IMR-90 (cell line): ENCODE measurements around the gene PTPRO. TPM values are rescaled to one million over a fixed set of nuclear protein-coding genes. Genes with fewer than 3 reads are reported as not detected.

Experiments
- ATAC-seq: fragments of 200-7000 bp; cut with Tn5 transposase; 2 replicates; pipeline ENCODE4 v1.9.1; 2020; ENCODE audit warnings: low read depth, mild to moderate bottlenecking, moderate library complexity
- BruUV-seq: library from RNA; stranded (reverse); fragments of 400-500 nt; replicated peaks from 2 replicates; lab custom pipeline; 2021; lab: Mats Ljungman, UMichigan
- CTCF ChIA-PET: fragments of 300-600 bp; formaldehyde crosslinking; extraction: SDS; loops from one replicate; lab custom pipeline; 2021; ENCODE audit warnings: antibody characterized with exemption; lab: Yijun Ruan, JAX
- POLR2A ChIA-PET: fragments of 300-600 bp; sonication (Branson Sonifier 250); formaldehyde crosslinking; loops from one replicate; lab custom pipeline; 2022; ENCODE audit warnings: antibody characterized with exemption; ENCODE audit not compliant: unreplicated experiment; lab: Charles Lee
- DNase-seq: peaks from one replicate; pipeline ENCODE4 v3.0.0; 2013
- H2AFZ ChIP-seq: replicated peaks from 2 replicates; pipeline ENCODE3; 2013; ENCODE audit warnings: low read length, mild to moderate bottlenecking; ENCODE audit not compliant: poor library complexity
- H2AK5ac ChIP-seq: 2 replicates; pipeline ENCODE4 v1.6.1; 2013; ENCODE audit warnings: low read depth, low read length, inconsistent platforms
- H2AK9ac ChIP-seq: replicated peaks from 2 replicates; pipeline ENCODE3; 2013; ENCODE audit warnings: mild to moderate bottlenecking, low read depth, low read length, moderate library complexity; ENCODE audit not compliant: poor library complexity
- H2BK120ac ChIP-seq: 2 replicates; pipeline ENCODE4 v1.6.1; 2013; ENCODE audit warnings: low read depth, low read length, inconsistent platforms
- H2BK15ac ChIP-seq: 3 replicates; pipeline ENCODE4 v1.6.1; 2013; ENCODE audit warnings: low read depth, low read length, inconsistent platforms
- H2BK20ac ChIP-seq: 2 replicates; pipeline ENCODE4 v1.6.1; 2013; ENCODE audit warnings: low read depth, mild to moderate bottlenecking, inconsistent platforms, low read length, moderate library complexity
- H2BK5ac ChIP-seq: 2 replicates; pipeline ENCODE4 v1.6.1; 2013; ENCODE audit warnings: mild to moderate bottlenecking, low read depth, low read length, inconsistent platforms; ENCODE audit not compliant: poor library complexity, severe bottlenecking
- H3K14ac ChIP-seq: replicated peaks from 2 replicates; pipeline ENCODE4 v1.6.1; 2013; ENCODE audit warnings: low read depth, low read length, inconsistent platforms
- H3K18ac ChIP-seq: 2 replicates; pipeline ENCODE4 v1.6.1; 2013; ENCODE audit warnings: low read depth, low read length, control low read depth
- H3K23ac ChIP-seq: 2 replicates; pipeline ENCODE4 v1.6.1; 2013; ENCODE audit warnings: low read depth, low read length, inconsistent platforms
- H3K27ac ChIP-seq: 2 replicates; pipeline ENCODE4 v1.5.1; 2013; ENCODE audit warnings: mild to moderate bottlenecking, control low read depth, low read length; ENCODE audit not compliant: insufficient read depth
- H3K27me3 ChIP-seq: 2 replicates; pipeline ENCODE4 v1.6.1; 2013; ENCODE audit warnings: low read length; ENCODE audit not compliant: control insufficient read depth, insufficient read depth
- H3K36me3 ChIP-seq: 2 replicates; pipeline ENCODE4 v1.6.1; 2013; ENCODE audit warnings: low read length, mixed read lengths; ENCODE audit not compliant: control insufficient read depth, insufficient read depth
- H3K4ac ChIP-seq: 2 replicates; pipeline ENCODE4 v1.6.1; 2013; ENCODE audit warnings: low read depth, low read length, inconsistent platforms
- H3K4me1 ChIP-seq: 2 replicates; pipeline ENCODE4 v1.6.1; 2013; ENCODE audit warnings: low read length, mixed read lengths; ENCODE audit not compliant: control insufficient read depth, insufficient read depth
- H3K4me2 ChIP-seq: 2 replicates; pipeline ENCODE4 v1.6.1; 2013; ENCODE audit warnings: low read depth, mild to moderate bottlenecking, control low read depth, low read length, moderate library complexity
- H3K4me3 ChIP-seq: 2 replicates; pipeline ENCODE4 v1.5.1; 2013; ENCODE audit warnings: low read depth, mild to moderate bottlenecking, control low read depth, low read length, moderate library complexity; ENCODE audit not compliant: insufficient read depth
- H3K56ac ChIP-seq: 2 replicates; pipeline ENCODE4 v1.6.1; 2013; ENCODE audit warnings: low read length, inconsistent platforms; ENCODE audit not compliant: insufficient read depth; ENCODE audit errors: extremely low read depth
- H3K79me1 ChIP-seq, 2 experiments: 2 replicates each; pipeline ENCODE4 v1.6.1; 2013; ENCODE audit warnings: low read length in 2 of 2, inconsistent platforms in 1 of 2, low read depth in 1 of 2
- H3K9ac ChIP-seq: 2 replicates; pipeline ENCODE4 v1.6.1; 2013; ENCODE audit warnings: low read depth, low read length, control low read depth
- H3K9me1 ChIP-seq: 2 replicates; pipeline ENCODE4 v1.6.1; 2013; ENCODE audit warnings: low read length, inconsistent platforms; ENCODE audit not compliant: insufficient read depth
- H3K9me3 ChIP-seq: 2 replicates; pipeline ENCODE4 v1.6.1; 2013; ENCODE audit warnings: low read length; ENCODE audit not compliant: control insufficient read depth, insufficient read depth
- H4K20me1 ChIP-seq: 2 replicates; pipeline ENCODE4 v1.6.1; 2013; ENCODE audit warnings: low read length, inconsistent platforms; ENCODE audit not compliant: insufficient read depth
- H4K5ac ChIP-seq: 2 replicates; pipeline ENCODE4 v1.6.1; 2013; ENCODE audit warnings: mild to moderate bottlenecking, low read depth, low read length, control low read depth
- H4K8ac ChIP-seq, 2 experiments: 2 replicates each; pipeline ENCODE4 v1.6.1; 2013; ENCODE audit warnings: low read depth in 2 of 2, low read length in 2 of 2, control low read depth in 1 of 2, inconsistent platforms in 1 of 2
- H4K91ac ChIP-seq: 2 replicates; pipeline ENCODE4 v1.6.1; 2013; ENCODE audit warnings: low read depth, low read length, inconsistent platforms; ENCODE audit not compliant: insufficient read depth
- BHLHE40 ChIP-seq: fragments of 150-350 bp; IDR thresholded peaks from 2 replicates; pipeline ENCODE4 v1.6.1; 2016; ENCODE audit warnings: mild to moderate bottlenecking, low read depth, low read length
- CEBPB ChIP-seq: IDR thresholded peaks from 2 replicates; pipeline ENCODE4 v1.6.1; 2012; ENCODE audit warnings: low read depth, low read length, improper control_type of control experiment
- CHD1 ChIP-seq: IDR thresholded peaks from 2 replicates; pipeline ENCODE4 v1.6.1; 2012; ENCODE audit warnings: low read depth, low read length, improper control_type of control experiment
- CTCF ChIP-seq: conservative IDR thresholded peaks from 2 replicates; pipeline ENCODE4 v1.5.1; 2012; ENCODE audit warnings: mild to moderate bottlenecking, low read depth, low read length, improper control_type of control experiment
- ELK1 ChIP-seq: fragments of 150-350 bp; IDR thresholded peaks from 2 replicates; pipeline ENCODE4 v1.6.1; 2016; ENCODE audit warnings: low read depth, mild to moderate bottlenecking, low read length, moderate library complexity, borderline replicate concordance
- FOS ChIP-seq: fragments of 150-350 bp; IDR thresholded peaks from 2 replicates; pipeline ENCODE4 v1.6.1; 2016; ENCODE audit warnings: low read depth, low read length
- MAFK ChIP-seq: IDR thresholded peaks from 2 replicates; pipeline ENCODE4 v1.6.1; 2012; ENCODE audit warnings: low read depth, low read length, improper control_type of control experiment
- MAZ ChIP-seq: IDR thresholded peaks from 2 replicates; pipeline ENCODE4 v1.6.1; 2012; ENCODE audit warnings: low read depth, mild to moderate bottlenecking, low read length, improper control_type of control experiment, moderate library complexity, borderline replicate concordance
- MXI1 ChIP-seq: IDR thresholded peaks from 2 replicates; pipeline ENCODE4 v1.6.1; 2012; ENCODE audit warnings: low read depth, mild to moderate bottlenecking, low read length, moderate library complexity, borderline replicate concordance
- NFE2L2 ChIP-seq: fragments of 150-350 bp; IDR thresholded peaks from 2 replicates; pipeline ENCODE4 v1.6.1; 2016; ENCODE audit warnings: low read depth, mild to moderate bottlenecking, low read length
- POLR2A ChIP-seq: IDR thresholded peaks from 2 replicates; pipeline ENCODE4 v1.6.1; 2012; ENCODE audit warnings: mild to moderate bottlenecking, low read depth, low read length
- RAD21 ChIP-seq: IDR thresholded peaks from 2 replicates; pipeline ENCODE4 v1.6.1; 2012; ENCODE audit warnings: low read length, improper control_type of control experiment
- RCOR1 ChIP-seq: IDR thresholded peaks from 2 replicates; pipeline ENCODE4 v1.6.1; 2012; ENCODE audit warnings: mild to moderate bottlenecking, low read length, improper control_type of control experiment; ENCODE audit not compliant: insufficient replicate concordance
- RFX5 ChIP-seq: IDR thresholded peaks from 2 replicates; pipeline ENCODE4 v1.8.0; 2012; ENCODE audit warnings: low read depth, mild to moderate bottlenecking, low read length, moderate library complexity
- SMC3 ChIP-seq: fragments of 150-350 bp; IDR thresholded peaks from 2 replicates; pipeline ENCODE4 v1.6.1; 2016; ENCODE audit warnings: low read depth, mild to moderate bottlenecking, antibody characterized with exemption, low read length, moderate library complexity
- USF2 ChIP-seq: fragments of 150-350 bp; IDR thresholded peaks from 2 replicates; pipeline ENCODE4 v1.6.1; 2017; ENCODE audit warnings: mild to moderate bottlenecking, antibody characterized with exemption, low read length, low read depth
- WGBS, 2 experiments: methylation state at CpG; one replicate each; pipeline versions ENCODE4 v1.1.5 to v1.1.7; 2013; ENCODE audit warnings: missing lambda C conversion rate in 2 of 2; ENCODE audit not compliant: insufficient read length in 1 of 2; ENCODE audit errors: extremely low coverage in 2 of 2; 5-methylcytosine and 5-hydroxymethylcytosine counted together
- dilution Hi-C: fragments of 300-500 bp; cut with HindIII; formaldehyde crosslinking; loops from one replicate; pipeline ENCODE4 v1.14.3; 2018; ENCODE audit warnings: low sequenced_read_pairs; ENCODE audit not compliant: unreplicated experiment
- in situ Hi-C: fragments of 300-500 bp; cut with MboI; formaldehyde crosslinking; loops from 3 replicates; pipeline ENCODE4 v1.14.3; 2019; ENCODE audit warnings: low sequenced_read_pairs, inconsistent platforms, mixed read lengths
- intact Hi-C: fragments of 100-400 bp; cut with micrococcal nuclease; formaldehyde crosslinking; loops from 2 replicates; pipeline ENCODE4 v1.10.0; 2022
- polyA plus RNA-seq, 3 experiments: library from polyadenylated mRNA; depleted of rRNA; stranded (reverse); fragments of >200 nt; gene quantifications; 2 replicates each; pipeline ENCODE4 v1.2.3, GENCODE V29; 2012; ENCODE audit warnings: low replicate concordance in 1 of 3
- total RNA-seq: library from RNA; depleted of rRNA; stranded (reverse); fragments of >200 nt; gene quantifications from 2 replicates; pipeline ENCODE4 v1.2.3, GENCODE V29; 2012

PTPRO gene
- total and polyA plus RNA-seq, 2 of the 4 experiments (the other 2 are of a cell fraction): 0.03 to 0.18 TPM

GRCh38 chr12:15474766-15475165, 152.5 kb downstream of the PTPRO start:
- Histone ChIP-seq H3K23ac (no peak overlapping the region), H3K9me3 (no peaks in the 10 kb centered on the region), H3K79me1 (no peaks in the 10 kb centered on the region), H3K4me2 (no peak overlapping the region), H3K27me3 (no peaks in the 10 kb centered on the region), H2BK5ac (no peak overlapping the region), H2AK9ac (no peak overlapping the region), H4K91ac (no peak overlapping the region), H3K14ac (no peak overlapping the region), H3K9ac (no peak overlapping the region), H2BK120ac (no peak overlapping the region), H2AFZ (no peak overlapping the region), H3K4me3 (no peak overlapping the region), H3K4me1 (no peaks in the 10 kb centered on the region), H2AK5ac (no peak overlapping the region), H3K18ac (no peak overlapping the region), H3K36me3 (no peaks in the 10 kb centered on the region), H2BK20ac (no peak overlapping the region), H3K56ac (no peak overlapping the region), H4K8ac (no peak overlapping the region), H2BK15ac (no peak overlapping the region), H4K5ac (no peak overlapping the region), H3K4ac (no peak overlapping the region), H3K27ac (no peak overlapping the region), H4K20me1 (no peaks in the 10 kb centered on the region), H3K9me1 (no peaks in the 10 kb centered on the region)
- ChIA-PET CTCF (no interaction called here), POLR2A (no interaction called here)
- TF ChIP-seq POLR2A (no peak), RFX5 (no peak), SMC3 (no peak), USF2 (no peak), CTCF (no peak), CEBPB (no peak), MAFK (no peak), CHD1 (no peak), RAD21 (no peak), RCOR1 (no peak), FOS (no peak), ELK1 (no peak), NFE2L2 (no peak), MXI1 (no peak), MAZ (no peak), BHLHE40 (no peak)
- dilution Hi-C loops: no loop called here
- intact Hi-C loops: no loop called here
- WGBS, 2 experiments: 33% methylated on average over 1 of the region's 6 CpGs; no CpG with 5 or more reads in 1 of the 2 experiments
- in situ Hi-C loops: no loop called here
- BruUV-seq: no TSS peak
- no peak for ATAC-seq
- DNase-seq: no peak
